ENCODE results near the gene BCR.

The BCR gene

DNA sequence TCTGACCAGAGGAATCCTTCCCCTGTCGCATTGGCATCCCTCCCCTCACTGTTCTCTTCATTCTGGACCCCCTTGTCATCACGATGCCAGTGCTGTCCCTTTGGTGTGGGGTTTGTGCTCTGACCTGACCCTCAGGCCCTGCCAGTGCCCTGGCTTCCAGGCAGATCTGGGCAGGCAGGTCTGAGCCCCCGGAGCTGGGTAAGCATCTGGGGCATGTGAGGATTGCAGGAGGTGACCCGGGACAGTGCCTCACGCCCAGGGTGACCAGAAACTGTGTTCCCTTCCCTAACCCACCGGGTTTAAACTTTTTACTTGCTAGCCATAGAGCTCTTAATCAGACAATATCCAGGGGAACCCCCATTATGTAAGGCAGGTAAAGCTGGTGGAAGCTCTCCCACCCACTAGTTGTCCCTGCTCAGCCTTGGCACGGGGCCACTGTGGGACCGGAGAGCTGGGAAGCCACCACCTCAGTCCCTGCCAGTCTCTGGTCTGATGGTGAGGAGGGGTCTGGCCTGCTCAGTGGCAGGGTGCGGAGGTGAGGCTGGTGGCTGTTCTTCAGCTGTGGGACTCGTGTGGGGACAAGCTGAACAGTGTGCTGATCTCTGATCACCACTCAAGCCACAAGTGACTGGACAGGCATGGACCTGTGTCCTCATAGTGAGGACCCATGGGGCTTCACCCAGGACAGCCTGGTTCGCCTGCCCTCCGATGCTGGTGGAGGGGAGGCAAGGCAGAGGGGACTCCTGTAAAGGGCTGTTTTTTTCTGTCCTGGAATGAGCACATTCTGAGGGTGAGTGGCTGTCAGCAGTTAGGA, 38.0 kb downstream of the BCR start:
- DNase-seq: no peak

- DNase-seq: no peak
Measured at GRCh38 chr22:23218867-23219251, 38.5 kb downstream of the BCR start.

GRCh38 chr22:23219317-23219716, 39.0 kb downstream of the BCR start:
- DNase-seq: no peak

DNA sequence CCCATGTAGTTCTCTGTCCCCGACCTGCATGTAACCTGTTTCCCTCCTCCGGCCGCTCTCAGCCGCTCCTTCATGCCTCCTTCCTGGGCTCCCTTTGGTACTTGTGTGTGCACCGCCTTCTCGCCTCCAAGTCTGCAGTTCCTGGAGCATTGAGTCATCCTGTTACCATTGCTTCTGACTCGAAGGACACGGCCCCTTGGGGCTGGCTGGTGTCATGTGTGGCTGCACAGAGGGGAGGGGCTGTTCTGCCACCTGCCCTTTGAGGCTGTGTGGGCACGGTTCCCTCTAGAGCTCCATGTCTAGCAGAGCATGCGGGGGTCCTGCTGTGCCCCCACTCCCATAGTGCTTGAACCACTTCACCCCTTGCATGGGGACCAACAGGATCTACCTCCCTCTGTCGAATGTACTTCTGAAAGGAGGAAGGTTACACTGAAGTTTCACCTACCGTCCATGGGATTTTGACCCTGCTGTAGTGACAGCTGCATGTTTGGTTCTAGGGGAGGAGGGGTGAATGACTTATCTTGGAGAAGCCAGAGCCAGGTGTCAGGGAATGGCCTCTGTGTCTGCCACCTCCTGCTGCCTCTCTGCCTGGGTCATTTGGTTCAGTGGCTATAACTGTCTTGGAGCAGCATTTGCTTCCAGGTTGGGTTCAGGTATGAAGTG, 39.6 kb downstream of the BCR start:
- peak; percentile 54 for DNase-seq

DNA sequence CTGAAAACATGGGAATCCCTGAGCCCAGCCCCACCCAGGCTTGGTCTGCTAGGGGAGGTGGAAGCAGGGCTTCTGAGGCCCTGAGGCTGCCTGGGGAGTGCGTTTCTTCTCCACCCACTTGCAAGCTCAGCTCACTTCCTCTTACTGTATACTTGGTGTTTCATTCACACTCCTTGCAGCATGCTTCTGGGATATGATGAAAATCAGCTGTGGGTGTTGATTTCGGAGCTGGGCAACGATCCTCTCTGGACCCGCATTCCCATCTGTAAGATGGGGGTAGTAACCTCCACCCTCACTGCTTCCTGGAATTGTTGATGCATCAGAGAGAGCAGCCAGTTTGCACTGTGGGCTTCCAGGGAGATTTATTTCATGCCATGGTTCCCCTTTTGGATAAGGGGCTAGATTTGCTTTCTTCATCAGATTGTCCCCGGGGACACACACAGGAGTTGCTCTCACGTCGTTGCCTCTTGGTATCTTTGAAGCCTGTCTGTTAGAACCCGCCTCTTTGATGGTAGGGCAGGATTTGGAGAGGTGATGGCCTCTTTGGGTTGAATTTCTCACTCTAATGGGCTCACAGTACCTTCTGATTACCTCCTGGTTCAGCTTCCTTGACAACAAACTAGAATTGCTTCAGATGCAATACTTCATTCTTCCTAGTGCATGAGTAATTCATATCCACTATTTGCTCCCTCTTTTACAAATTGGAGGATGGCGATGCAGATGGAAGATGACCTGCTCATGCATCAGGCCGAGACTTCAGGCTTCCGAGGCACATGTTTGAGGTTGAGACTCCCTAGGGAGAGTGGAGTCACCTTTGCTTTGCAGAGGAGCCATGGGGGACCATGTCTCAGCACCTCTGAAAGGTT, 40.4 kb downstream of the BCR start:
- peak; percentile 29 for DNase-seq

DNA sequence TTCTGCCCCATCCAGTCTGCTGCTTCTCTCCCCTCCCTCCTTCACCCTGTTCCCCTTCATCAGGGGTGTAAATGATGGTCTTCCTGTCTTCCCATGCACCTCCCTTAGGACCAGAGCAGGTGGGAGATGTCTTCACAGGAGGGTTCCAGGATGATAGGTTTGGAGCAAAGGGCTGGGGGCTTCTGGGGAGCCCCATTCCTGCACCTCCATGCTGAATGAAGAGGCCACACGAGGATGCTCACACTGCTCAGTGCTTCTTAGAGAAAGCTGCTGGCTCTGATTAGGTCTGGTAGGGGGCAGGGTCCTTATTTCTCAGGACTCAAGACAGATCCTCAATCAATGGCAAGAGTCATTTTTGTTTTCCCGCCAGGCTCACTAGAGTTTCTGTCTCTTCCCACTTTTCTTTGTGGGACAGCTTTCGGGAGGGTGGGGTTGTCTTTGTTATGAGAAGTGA, 41.1 kb downstream of the BCR start:
- no peak for DNase-seq

- no peak for DNase-seq
Measured at GRCh38 chr22:23222033-23222792, 41.9 kb downstream of the BCR start.

DNA sequence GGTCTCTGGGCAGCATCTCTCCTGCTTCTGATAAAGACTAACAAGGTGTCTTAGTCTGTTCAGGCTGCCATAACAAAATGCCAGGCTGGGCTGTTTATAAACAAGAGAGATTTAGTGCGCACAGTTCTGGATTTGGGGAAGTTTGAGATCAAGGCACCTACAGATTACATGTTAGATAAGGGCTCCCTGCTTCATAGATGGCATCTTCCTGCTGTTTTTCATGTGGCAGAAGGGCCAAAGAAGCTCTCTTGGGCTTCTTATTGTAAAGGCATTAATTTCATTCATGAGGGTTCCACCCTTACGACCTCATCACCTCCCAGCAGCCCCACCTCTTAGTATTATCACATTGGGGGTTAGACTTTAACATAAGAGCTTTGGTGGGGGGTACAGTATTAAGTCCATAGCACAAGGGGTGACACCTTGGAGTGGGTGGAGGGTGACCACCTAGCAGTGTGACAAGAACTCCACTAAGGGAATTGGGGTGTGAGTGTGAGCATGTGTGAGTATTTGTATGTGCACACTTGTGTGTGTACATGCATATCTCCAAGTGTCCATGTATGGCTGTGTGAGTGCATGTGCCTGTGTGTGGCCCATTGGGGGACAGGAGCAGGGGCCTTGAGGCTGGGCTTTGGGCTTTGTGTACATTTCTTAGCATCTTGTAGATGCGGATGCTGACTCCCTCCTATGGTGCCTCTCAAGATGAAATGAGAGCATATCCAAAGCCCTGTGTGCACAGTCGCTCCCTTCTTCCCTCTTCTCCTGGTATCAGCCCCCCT, 42.7 kb downstream of the BCR start:
- no peak for DNase-seq

DNA sequence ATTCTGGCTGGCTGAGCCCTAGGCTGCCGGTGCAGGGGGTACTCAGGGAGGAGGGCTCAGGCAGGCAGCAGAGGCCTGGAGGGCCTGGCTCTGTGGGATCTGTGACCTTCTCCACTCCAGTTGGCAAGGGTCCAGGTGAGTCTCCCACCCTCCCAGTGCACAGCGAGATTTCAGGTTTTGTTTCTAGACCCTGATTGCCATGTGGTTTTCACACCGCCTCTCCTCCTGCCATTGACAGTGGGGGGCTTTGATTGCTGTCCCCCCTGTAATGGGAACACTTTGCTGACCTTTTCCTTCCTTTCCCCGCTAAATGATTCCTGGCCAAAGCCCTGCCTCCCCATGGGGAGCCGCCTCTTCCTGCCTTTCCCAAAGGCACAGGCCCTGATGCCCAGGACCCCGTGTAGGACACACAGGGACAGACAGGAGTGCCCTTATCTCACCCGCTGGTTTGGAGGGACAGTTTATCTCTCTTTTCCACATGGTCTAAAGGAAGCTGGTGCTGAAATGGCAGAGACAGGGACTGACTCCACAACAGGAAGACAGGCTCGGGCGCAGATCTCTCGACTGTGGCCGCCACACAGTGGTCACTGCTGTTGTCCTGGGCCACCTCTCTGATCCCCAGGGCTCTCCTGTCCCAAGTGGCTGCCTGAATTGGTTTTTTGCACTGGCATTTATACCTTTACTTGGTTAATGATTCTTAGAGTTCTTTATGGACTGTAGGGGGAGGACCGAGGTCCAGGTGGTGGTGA, 43.4 kb downstream of the BCR start:
- DNase-seq: no peak

DNA sequence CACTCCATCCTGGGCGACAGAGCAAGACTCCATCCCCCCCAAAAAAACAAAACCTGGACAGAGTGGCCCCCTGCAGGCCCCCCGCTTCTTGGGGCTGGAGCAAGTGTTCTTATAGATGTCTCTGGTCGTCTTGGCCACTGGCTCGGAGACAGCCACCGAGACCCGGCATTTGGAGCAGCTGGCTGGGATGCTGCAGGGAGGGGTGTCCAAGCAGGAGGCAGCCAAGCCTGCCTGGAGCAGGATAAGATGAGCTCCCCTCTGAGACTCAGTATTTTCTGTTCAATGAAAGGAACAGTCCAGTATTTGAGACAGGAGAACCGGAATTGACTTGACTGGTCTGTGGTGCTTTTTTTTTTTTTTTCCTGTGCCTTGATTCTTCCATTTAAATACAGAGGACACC, 44.5 kb downstream of the BCR start:
- DNase-seq: no peak

GRCh38 chr22:23225337-23225723, 45.0 kb downstream of the BCR start:
- DNase-seq: no peak

DNA sequence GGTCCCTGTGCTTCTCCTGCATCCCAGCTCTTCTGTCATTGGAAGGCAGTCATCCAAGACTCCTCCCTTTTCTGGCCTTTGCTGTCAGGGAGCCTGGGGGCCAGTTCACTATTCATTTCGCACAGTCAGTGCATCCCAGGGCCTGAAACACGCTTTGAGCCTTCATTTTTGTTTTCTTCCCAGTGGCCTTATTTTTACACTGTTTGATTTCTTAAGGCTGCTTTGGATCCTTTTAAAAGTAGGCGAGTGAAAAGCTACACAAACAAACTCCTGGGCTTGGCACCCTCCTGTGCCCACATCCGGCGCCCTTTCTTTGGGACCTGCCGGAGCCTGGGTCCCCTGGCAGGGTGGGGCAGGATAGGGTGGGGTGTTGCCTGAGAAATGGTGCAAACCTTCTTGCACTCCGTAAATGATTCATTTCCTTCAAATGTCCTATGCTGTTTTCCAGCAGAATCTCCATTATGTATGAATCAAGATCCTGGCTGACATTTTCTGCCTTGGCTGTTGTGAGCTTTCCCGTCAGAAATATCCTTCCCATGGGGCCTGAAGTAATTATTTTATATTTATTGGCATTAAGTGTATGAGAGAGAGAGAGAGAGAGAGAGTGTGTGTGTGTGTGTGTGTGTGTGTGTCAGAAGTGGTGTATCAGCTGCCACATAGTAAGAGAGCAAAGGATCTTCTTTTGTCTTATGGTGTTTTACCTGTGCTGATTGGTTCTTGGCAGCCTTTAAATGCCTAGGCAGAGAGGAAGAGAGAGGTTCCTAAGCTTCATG, 45.6 kb downstream of the BCR start:
- DNase-seq: no peak

DNA sequence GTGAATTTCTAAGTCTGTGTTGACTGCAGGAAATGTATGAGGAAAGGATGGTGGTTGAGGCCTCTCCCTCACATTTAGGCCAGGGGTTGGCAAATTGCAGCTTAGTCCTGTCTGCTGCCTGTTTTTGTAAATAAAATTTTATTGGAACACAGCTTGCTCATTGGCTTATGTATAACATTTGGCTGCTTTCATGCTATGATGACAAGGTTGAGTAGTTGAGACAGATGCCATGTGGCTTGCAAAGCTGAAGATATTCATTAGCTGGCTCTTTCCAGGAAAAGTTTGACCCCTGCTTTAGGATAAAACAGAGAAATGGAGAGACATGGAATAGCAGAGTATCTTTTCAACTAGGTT, 46.2 kb downstream of the BCR start:
- no peak for DNase-seq

GRCh38 chr22:23227380-23227779, 47.1 kb downstream of the BCR start:
- no peak for DNase-seq

DNA sequence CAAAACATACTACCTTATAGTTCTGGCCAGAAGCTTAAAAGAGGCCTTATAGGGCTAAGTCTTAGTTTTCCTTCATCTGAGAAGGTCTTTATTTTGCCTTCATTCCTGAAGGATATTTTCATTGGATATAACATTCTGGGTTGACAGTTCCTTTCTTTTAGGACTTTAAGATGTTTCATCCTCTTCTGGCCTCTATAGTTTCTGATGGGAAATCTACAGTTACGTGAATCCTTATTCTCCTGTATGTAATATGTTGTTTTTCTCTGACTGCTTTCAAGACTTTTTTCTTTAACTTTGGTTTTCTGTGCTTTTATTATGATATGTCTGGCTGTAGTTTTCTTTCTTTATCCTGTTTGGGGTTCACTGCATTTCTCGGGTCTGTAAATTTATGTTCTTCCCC, 48.2 kb downstream of the BCR start:
- DNase-seq: no peak

DNA sequence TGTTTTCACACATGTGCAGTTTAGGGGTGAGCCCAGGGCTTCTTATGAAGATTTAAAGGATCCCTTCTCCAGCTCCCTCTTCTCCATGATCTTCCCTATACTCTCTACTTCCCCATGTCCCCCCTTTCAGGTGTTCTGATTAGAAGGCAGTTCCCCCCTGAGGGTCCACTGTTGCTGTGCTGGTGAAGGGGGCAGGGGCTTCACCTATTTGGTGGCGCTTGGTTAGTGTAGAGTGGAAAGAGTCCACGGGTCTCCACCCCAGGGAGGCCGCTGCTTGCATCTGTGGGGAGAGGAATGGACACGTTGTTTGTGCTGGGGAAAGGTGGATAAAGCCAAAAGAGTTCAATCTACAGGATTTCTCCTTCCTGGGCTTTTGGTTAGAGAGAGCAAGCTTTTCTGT, 49.3 kb downstream of the BCR start:
- DNase-seq: no peak

DNA sequence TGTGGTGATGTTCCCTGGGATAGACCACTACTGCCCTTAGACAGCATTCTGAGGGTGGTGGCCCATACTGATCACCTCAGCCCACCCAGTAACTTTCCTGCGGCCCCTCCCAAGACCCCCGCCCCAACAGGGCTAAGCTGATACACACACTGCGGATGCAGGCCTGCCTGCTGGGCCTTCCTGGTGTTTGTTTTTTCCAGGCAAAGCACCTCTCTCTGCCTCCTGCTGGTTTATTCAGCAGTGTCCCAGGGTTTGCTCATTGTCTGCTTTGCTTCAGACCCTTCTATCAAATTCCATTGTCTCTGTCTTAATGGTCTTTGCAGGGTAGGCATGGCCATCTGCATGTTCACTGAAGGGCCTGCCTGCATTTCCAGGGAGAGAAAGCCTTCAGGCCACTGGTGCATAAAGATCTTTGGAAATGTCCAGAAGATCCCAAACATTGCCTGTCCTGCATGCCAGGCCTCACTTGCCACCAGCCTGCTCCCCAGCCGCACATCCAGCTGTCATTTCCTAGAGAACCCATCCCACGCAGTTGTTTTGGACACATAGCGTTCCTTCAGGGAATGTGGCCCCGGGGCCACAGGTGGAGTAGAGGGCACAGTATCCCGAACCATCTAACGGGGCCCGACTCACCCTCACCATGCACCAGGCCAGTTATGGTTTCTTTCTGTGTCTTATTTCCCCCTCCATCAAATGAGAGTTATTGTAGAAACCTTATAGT, 50.2 kb downstream of the BCR start:
- no peak for DNase-seq

- DNase-seq: no peak
Measured at GRCh38 chr22:23231471-23232093, 51.3 kb downstream of the BCR start.
